KOPT-K1 (cell line): ENCODE data around the gene CDT1.

Experiments
- H3K27ac ChIP-seq: fragments of 200-600 bp; sonication (generic); 2 replicates; pipeline ENCODE4 v1.5.1; 2016; ENCODE audit warnings: antibody characterized with exemption, mild to moderate bottlenecking, low read depth, low read length; ENCODE audit not compliant: poor library complexity, severe bottlenecking
- H3K36me3 ChIP-seq: fragments of 200-600 bp; sonication (generic); 2 replicates; pipeline ENCODE4 v1.5.1; 2017; ENCODE audit warnings: antibody characterized with exemption, mild to moderate bottlenecking, low read length, moderate library complexity; ENCODE audit not compliant: insufficient read depth
- H3K9me3 ChIP-seq: fragments of 200-600 bp; sonication (generic); 2 replicates; pipeline ENCODE4 v1.5.1; 2017; ENCODE audit warnings: antibody characterized with exemption, low read length, mild to moderate bottlenecking; ENCODE audit not compliant: insufficient read depth, poor library complexity, severe bottlenecking

CDT1 gene

DNA sequence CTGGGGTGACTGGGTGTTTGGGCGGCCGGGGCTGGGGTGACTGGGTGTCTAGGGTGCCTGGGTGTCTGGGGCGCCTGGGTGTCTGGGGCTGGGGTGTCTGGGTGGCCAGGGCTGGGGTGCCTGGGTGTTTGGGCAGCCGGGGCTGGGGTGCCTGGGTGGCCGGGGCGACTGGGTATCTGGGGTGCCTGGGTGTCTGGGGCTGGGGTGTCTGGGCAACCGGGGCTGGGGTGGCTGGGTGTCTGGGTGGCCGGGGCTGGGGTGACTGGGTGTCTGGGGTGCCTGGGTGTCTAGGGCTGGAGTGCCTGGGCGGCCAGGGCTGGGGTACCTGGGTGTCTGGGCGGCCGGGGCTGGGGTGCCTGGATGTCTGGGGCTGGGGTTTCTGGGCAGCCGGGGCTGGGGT is 21.6 kb downstream of the CDT1 start:
- H3K27ac ChIP-seq, result no peak overlapping the region
- H3K36me3 ChIP-seq, result no peaks in the 10 kb centered on the region
- no peaks in the 10 kb centered on the region for H3K9me3 ChIP-seq

DNA sequence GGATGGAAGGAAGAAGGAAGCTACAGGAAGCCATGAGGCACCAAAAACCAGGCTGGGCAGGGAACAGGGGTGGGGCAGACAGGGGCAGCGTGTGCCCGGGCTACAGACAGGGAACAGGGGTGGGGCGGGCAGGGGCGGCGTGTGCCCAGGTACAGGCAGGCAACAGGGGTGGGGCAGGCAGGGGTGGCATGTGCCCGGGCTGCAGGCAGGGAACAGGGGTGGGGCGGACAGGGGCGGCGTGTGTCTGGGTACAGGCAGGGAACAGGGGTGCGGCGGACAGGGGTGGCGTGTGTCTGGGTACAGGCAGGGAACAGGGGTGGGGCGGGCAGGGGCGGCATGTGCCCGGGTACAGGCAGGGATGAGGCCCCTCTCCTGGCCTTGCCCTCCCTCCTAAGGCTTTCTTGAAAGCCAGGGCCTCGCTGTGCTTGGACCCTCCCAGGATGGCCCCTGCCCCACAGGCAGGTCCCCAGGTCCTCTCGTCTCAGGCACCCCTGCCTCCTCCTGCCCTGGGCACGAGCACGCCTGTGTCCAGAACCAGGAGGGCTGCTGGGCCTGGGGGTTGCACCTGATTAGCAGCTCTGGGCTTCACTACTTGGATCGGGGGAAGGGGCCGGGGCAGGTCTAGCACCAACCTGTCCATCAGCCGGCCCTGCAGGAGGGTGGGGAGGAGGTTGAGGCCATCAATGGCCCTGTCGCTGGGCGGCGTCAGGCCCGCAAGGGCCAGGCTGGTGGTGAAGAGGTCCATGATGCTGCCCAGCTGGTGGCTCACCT is 22.7 kb downstream of the CDT1 start:
- Histone ChIP-seq H3K9me3 (no peaks in the 10 kb centered on the region), H3K27ac (no peak overlapping the region), H3K36me3 (no peaks in the 10 kb centered on the region)

DNA sequence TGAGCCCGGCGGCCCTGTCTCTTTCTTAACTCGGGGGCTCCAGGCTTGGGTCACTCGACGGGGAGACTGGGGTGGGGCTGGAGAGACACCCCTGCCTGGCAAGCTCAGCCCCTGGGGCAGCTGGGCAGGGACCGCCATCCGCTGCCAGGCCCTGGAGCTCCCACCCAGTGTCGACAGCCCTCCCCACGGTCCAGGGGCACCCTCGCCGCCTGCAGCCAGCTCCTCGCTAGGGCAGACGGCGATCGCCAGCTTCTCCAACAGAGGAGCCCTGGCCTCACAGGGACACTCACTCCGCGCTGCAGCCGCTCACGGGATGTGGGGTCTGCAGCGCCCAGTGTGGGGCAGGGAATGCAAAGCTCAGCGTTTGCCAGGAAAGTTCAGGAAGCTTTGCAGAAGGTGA is 24.1 kb downstream of the CDT1 start:
- Histone ChIP-seq H3K36me3 (no peaks in the 10 kb centered on the region), H3K9me3 (no peaks in the 10 kb centered on the region), H3K27ac (no peak overlapping the region)

DNA sequence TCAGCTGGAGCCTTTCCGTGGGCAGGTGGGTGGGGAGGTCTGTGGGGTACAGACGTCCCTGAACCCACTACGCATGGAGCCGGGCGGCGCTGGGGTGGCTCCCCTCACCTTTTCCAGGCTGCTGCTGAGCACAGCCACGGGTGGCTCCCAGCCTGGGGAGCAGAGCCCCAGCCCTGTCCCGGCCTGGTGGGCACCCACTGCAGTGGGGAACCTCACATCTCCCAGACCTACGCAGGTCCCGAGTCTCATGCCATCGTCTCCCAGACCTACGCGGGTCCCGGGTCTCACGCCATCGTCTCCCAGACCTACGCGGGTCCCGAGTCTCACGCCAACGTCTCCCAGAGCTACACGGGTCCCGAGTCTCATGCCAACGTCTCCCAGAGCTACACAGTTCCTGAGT is 25.1 kb downstream of the CDT1 start:
- no peaks in the 10 kb centered on the region for H3K36me3 ChIP-seq
- H3K27ac ChIP-seq, result no peak overlapping the region
- no peaks in the 10 kb centered on the region for H3K9me3 ChIP-seq

DNA sequence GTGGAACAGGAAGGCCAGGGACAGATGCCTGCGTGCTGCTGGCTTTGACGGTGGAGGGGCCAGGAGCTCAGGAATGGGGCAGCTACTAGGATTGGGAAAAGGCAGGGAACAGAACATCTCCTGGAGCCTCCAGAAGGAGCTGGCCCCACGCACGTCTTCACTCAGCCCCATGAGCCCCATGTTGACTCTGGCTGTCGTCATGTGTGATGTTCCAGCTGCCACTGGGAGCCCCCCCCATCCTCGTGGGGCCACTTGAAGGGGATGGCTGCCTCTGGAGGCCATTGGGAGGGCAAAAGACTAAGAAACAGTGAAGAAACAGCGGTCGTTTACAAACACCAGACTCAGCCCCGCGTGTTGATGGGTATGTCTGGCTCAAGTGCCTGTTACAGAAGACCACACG is 26.7 kb downstream of the CDT1 start:
- no peaks in the 10 kb centered on the region for H3K36me3 ChIP-seq

DNA sequence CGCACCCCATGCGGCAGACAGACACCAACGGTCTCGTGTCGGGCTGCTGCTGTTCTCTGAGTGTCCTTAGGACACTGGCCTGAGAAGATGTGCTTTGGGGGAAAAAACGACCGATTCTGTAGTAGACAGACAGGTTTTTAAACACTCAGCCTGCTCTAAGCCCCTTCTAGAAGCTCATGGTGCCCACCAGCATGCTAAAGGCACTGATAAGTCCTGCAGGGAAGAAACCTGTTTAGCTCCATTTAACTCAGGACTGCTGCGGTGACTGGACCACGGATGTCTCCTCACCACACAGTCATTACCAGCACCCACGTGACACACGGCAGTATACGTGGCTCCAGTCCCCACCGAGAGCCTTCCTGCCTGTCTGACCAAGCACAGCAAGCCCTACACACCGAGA is 27.2 kb downstream of the CDT1 start:
- H3K27ac ChIP-seq, result no peak overlapping the region
- no peaks in the 10 kb centered on the region for H3K9me3 ChIP-seq
- H3K36me3 ChIP-seq, result no peaks in the 10 kb centered on the region

More for the DNA sequence above, 26.7 kb downstream of the CDT1 start:
- Histone ChIP-seq H3K27ac (no peak overlapping the region), H3K9me3 (no peaks in the 10 kb centered on the region)

DNA sequence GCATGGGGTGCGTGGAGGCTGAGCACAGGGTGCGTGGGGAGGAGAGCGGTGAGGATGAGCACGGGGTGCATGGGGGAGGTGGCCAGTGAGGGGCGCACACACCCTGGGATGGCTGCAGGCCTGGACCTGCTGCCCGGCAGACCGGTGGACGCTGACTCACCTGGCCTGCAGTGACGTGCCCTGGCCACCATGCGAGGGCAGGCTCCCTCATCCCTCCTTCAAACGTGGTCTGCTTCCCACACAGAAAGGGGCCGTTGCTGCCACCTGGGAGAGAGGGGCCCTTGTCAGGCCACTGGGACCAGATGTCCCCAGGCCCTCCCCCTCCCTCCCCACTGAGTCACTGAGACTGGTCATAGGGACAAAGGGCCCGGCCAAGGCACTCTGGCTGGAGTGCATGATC is 28.2 kb downstream of the CDT1 start:
- H3K9me3 ChIP-seq, result no peaks in the 10 kb centered on the region
- no peaks in the 10 kb centered on the region for H3K36me3 ChIP-seq
- no peak overlapping the region for H3K27ac ChIP-seq

DNA sequence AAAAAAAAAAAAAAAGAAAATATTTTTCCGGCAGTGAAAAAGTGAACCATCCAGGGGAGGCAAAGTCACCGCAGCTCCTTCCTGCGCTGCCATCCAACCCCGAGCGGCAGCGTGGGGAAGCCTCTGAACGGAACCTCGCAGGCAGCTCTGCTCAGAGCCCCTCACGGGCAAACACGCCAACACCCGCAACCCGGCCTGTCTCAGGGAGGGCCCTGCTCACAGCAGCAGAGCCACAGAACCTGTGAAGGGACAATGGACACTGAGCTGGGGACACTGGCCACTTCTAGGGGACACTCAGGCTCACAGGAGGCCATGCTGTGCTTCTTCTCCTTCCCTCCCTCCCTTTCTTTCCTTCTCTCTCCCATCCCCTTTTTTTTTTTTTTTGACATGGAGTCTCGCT is 29.5 kb downstream of the CDT1 start:
- H3K27ac ChIP-seq, result no peak overlapping the region
- no peaks in the 10 kb centered on the region for H3K36me3 ChIP-seq
- no peaks in the 10 kb centered on the region for H3K9me3 ChIP-seq

DNA sequence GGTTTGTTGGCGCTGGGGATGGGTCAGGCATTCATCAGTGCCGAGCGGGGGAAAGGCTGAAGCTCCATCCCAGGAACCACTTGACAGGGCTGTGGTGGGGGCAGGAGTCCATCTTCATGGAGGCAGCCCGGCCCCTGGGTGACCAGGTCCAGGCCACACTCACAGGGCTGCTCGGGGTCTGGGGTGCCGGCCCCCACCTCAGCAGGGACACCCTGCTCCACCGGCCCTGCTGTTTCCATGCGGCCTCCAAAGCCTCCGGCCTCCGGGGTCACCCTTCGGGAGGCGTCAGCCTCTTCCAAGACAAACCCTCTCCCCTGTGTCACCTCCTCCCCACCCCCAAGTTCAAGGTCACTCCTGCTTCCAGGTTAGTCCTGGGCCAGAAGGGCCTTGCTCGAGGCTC is 31.1 kb downstream of the CDT1 start:
- H3K27ac ChIP-seq, result no peak overlapping the region
- no peaks in the 10 kb centered on the region for H3K36me3 ChIP-seq
- H3K9me3 ChIP-seq, result no peaks in the 10 kb centered on the region

DNA sequence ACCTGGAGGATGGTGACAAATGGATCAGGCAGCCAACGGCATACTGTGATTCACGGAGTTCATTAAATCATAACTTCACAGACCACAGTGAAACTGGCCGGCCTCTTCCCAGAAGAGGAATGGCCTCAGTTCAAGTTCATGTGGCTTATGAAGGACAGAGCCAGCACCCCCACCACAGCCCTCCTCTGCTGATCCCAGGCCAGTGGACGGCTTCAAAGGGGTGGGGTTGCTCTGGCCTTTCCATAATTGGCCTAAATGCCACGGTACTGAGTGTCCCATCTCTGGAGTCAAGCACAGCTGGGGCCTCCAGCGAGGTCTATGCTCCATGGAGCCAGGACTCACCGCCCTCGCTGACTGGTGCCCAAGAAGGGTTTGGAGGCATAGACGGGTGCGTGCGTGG is 31.8 kb downstream of the CDT1 start:
- H3K27ac ChIP-seq, result no peak overlapping the region
- H3K36me3 ChIP-seq, result no peaks in the 10 kb centered on the region
- no peaks in the 10 kb centered on the region for H3K9me3 ChIP-seq

DNA sequence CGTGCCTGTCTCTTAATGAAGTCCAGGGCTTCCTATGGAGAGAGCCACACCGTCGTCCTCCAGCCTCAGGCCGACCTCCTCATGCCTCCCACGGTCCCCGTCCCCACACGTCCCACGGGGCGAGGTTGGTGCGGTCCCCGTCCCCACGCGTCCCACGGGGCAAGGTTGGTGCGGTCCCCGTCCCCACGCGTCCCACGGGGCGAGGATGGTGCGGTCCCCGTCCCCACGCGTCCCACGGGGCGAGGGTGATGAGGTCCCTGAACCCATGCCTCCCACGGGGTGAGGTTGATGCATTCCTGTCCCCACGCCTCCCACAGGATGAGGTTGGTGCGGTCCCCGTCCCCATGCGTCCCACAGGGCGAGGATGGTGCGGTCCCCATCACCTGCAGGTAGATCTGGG is 32.2 kb downstream of the CDT1 start:
- Histone ChIP-seq H3K27ac (no peak overlapping the region), H3K36me3 (no peaks in the 10 kb centered on the region), H3K9me3 (no peaks in the 10 kb centered on the region)

DNA sequence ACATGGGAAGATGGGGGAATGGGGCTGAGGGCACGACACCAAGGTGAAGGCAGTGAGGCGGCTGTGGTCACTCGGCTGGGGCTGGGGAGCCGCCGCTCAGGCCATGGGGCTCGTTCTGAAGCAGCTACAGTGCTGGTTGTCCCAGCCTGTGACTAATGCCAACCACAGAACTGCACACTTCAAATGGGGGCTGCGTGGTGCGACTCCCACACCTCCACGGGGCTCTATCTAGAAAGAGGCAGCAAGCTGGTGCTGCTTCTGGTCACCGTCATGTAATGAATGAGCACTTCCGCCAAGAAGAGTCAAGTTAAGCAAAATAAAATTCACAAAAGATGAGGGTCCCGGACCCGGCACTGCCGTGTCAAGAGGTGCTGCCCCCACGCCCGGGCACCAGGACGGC is 33.2 kb downstream of the CDT1 start:
- H3K9me3 ChIP-seq, result no peaks in the 10 kb centered on the region
- no peaks in the 10 kb centered on the region for H3K36me3 ChIP-seq

DNA sequence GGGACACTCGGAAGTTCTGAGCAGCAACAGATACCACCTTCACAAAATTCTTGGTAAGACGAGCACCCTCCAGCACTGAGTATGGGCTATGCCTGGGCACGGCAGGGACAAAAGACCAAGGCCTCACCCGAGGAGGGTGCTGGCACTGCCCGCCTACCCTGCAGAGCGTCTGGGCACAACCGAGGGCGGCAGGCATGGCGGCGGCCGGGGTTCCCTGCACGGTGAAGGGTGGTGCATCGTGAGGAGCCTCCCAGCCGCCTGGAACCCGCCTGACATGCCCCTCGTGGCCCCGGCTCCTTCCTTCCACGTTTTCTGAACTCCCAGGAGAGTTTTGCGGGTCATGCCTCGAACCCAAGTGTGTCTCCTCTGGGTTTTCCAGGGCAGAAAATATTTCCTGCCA is 34.2 kb downstream of the CDT1 start:
- H3K36me3 ChIP-seq, result no peaks in the 10 kb centered on the region
- H3K27ac ChIP-seq, result no peak overlapping the region
- no peaks in the 10 kb centered on the region for H3K9me3 ChIP-seq

More for the DNA sequence above, 33.2 kb downstream of the CDT1 start:
- H3K27ac ChIP-seq, result no peak overlapping the region

DNA sequence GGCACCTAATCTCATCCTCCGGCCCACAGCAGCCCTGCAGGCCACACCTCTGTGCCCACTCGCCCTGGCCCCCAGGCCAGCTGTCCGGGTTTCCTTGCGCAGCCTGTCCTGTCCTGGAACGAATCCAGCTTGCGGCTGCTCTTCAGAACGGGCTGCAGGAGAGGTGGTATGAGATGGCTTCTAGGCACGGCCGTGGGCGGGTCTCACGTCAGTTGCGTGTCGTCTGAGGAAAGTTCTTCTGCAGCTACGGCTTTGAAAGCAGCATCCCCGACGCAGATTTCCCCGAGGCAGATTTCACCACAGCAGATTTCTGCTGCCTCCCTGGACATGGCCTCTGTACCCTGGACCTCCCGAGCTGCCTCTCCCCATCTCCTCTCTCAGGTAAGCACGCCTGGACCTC is 35.0 kb downstream of the CDT1 start:
- no peaks in the 10 kb centered on the region for H3K9me3 ChIP-seq
- H3K27ac ChIP-seq, result no peak overlapping the region
- H3K36me3 ChIP-seq, result no peaks in the 10 kb centered on the region

DNA sequence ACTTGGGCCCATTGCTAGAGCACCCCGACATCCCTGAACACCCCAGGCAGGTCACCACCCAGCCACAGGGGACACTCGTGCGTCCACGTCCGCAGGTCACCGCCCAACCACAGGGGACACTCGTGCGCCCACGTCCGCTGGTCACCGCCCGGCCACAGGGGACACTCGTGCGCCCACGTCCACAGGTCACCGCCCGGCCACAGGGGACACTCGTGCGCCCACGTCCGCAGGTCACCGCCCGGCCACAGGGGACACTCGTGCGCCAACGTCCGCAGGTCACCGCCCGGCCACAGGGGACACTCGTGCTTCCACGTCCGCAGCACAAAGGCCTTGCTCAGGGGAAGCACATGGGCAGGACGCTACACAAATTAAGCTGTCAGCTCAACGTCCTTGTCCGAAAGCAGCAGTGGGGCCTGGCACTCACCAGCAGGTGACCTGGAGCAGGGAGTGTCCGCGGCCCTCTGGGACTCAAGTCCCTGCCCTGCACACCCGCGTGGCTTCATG is 35.5 kb downstream of the CDT1 start:
- H3K9me3 ChIP-seq, result no peaks in the 10 kb centered on the region
- H3K36me3 ChIP-seq, result no peaks in the 10 kb centered on the region
- no peak overlapping the region for H3K27ac ChIP-seq
